Measurements from ENCODE around the gene RCHY1.
"Not testable (repeated sequence)": the region's sequence is repeated elsewhere in the genome, so short reads cannot be mapped to it uniquely, and the experiment has no call there.

The RCHY1 gene

DNA sequence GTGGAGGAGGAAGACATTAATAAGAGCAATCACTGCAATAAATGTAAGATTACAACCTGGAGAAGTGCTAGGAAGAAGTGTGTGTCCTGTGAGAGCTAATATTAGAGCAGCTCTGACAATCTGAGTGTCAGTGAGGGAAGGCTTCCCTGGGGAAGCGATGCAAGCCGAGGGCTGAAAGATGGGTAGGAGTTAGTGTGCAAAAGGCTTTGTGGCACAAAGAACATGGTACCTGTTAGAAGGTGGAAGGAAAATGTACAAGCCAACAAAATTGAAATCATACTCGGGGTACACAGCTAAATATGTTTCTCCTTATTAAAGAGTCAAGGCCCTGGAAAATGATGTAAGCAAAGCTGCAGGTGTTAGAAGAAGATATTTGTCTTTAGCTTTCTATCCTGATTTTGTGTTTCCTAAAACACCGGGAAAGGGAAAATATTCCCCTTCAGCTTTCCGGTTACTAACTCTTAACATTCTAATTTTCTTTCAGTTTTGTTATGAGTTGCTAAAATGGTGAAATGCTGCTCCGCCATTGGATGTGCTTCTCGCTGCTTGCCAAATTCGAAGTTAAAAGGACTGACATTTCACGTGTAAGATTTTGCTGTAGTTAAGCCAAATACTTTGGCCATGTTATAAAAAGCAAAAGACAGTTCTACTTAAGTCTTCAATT, 878 bp upstream of the RCHY1 start:
- DNase-seq: no peak

DNA sequence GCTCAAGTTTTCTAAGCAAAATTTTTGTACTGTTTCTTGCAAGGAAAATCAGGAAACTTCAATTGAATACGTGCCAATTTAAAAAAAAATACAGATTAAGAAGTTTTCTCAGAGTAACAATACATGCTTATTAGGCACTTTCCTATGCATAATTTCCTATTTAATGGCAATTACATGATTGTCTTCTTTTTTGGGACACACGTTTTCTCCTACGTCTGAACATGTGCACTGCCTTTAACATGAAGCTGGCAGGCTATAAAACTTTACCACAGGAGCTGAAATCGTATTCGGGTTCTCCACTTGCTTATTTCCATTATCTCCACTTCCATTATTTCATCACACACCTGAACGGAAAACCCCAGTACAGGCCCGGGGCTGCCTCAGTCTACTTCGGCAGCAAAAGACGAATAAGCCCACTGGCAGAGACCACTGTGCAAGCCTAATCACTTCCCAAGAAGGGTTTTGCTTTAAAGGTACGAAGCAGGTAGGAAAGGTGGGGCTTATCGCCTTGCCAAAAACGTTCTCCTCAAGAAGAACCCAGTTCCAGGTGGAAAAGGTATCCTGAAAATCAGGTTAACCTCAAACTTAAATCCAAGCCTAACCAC, 575 bp downstream of the RCHY1 start:
- DNase-seq: no peak

- peak; percentile 70 for DNase-seq
Observed at GRCh38 chr4:75512386-75513211, 1.6 kb downstream of the RCHY1 start.

DNA sequence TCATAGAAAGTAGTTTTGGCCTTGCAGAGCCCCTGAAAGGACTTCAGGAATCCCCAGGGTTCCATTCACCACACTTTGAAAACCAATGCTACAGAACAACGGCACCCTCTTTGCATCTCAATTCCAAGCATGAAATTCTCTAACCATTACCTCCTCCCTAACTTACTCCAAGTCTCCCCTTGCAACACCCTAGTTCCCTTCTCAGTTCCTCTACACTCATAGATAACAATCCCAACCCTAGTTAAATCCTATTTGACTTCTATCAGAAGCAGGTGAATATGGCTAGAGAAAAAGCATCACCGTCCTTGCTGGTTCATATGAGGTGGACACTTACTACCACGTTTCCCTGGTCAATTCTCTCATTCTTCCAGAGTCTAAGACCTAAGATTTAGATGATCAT, 2.4 kb downstream of the RCHY1 start:
- no peak for DNase-seq

DNA sequence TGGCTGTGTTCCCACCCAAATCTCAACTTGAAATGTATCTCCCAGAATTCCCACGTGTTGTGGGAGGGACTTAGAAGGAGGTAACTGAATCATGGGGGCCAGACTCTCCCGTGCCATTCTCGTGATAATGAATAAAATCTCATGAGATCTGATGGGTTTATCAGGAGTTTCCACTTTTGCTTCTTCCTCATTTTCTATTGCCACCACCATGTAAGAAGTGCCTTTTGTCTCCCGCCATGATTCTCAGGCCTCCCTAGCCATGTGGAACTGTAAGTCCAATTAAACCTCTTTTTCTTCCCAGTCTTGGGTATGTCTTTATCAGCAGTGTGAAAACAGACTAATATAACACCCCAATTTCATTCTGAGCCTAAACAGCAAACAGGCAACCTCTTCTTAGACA, 4.6 kb downstream of the RCHY1 start:
- DNase-seq: not testable (repeated sequence)

DNA sequence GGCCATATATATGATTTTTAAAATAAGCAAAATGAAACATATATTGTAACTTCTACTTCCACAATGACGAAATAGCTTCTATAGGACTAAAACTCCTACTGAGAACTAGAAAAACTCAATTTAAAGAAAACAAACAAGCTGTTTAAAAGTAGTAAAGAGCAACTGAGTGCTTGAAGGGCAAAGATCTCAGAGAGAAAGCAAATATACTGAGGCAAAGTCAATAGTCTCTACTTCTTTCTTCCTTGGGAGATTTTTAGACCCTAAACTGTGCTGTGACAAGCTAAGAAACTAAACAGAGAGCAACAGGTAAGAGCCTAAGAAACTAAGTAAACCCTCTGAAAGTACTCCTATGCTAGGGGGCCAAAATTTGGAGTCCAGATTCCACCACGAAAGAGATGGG, 8.6 kb downstream of the RCHY1 start:
- no peak for DNase-seq

DNA sequence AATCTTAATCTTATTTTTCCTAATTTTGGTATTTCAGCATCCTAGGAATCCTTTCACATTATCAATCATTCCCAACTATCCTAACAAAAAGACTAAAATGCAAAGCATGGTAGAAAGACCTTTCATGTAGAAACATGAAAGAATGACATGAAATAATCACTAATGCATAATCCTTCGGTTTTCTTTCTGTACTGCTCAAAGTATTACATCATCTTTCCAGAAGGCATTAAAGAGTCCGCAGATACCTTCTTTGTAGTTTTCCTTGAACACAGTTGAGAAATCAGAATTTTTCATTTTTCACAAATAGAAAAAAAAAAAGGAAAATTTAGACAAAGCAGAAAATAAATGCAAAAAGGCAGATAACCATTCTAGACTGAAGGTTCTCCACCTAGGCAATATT, 11.5 kb downstream of the RCHY1 start:
- no peak for DNase-seq

GRCh38 chr4:75499900-75500299, 14.3 kb downstream of the RCHY1 start:
- DNase-seq: no peak

DNA sequence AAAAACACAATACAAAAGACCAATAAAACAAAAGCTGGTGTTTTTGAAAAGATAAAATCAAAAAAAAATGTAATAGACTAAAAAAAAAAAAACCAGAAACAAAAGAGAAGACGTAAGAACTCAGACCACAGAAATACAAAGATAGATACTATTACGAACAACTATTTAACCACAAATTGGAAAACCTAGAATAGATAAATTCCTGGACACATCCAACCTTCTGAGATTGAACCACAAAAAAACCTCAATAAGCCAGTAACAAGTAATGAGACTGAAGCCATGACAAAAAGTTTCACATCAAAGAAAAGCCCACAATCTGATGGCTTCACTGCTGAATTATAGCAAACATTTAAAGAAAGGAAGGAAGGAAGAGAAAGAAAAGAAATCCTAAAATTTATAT, 16.2 kb downstream of the RCHY1 start:
- DNase-seq: no peak

DNA sequence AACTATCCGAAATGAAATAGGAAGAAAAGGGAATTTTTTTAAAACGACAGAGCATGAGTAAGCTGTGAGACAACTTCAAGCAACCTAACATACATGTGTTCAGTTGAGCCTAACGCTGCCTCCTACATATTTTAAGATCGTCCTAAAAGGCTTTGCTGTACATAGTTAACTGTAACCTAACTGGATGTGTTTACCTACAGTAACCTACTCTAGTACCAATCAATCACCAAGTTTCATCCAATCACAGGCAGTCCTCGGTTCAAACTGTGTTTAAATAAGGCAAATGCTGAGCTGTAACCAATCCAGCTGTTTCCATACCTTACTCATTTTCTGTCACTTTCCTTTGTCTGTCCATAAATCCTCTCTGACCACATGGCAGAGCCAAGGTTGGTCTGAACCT, 17.1 kb downstream of the RCHY1 start:
- DNase-seq: no peak

DNA sequence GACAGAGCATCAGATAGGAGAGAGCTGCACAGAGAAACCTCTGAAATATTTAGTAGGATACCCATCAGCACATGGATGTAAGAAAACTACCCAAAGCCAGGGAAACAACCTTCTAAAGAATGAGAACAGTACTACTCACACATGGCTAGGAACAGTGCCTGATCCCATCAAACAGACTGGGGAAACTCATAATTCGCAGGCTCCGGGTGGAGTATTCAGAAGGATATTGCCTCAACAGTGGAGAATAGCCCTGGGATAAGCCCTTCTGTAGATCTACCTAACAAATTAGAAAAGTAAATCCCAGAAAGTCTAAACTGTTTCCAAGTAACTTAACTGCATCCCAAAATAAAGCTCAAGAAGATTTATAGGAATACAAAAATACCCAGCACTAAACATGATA, 17.8 kb downstream of the RCHY1 start:
- no peak for DNase-seq

DNA sequence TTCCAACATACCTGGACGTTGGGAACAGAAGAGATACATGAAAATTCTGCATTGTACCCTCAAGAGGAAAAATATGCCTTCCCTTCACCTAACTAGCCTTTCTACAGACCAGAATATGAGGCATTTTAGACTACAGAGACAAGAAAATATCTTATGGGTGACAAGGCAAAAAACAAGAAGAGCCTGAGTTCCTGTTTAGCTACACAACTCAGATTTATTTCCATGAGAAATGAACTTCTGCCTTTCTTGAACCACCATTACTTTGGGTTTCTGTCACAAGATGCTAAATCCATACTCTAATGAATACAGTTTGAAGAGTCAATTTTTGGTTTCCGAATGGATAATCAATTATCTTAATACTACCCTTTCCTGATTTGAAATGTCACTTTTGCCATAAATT, 18.7 kb downstream of the RCHY1 start:
- no peak for DNase-seq

GRCh38 chr4:75494563-75494962, 19.6 kb downstream of the RCHY1 start:
- no peak for DNase-seq

GRCh38 chr4:75490155-75490554, 24.0 kb downstream of the RCHY1 start:
- no peak for DNase-seq

DNA sequence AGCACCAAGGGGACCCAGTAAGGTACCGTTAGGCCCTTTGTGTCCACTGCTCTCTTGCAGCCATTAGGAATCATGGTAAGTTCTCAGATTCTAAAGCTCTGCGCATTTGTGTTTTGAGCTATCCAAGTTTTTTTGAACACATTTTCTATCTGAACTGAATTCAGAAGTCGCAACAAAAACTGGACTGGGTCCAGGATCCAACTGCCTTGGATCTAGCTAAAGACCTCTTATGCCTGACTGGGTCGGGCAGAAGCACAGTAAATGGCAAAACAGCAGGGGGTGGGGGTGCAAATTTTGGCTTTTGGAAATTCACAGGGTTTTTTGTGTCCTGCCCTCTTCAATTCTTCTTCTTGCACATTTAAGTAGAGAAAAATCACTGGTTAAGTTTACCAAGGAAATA, 30.0 kb downstream of the RCHY1 start:
- DNase-seq: no peak

DNA sequence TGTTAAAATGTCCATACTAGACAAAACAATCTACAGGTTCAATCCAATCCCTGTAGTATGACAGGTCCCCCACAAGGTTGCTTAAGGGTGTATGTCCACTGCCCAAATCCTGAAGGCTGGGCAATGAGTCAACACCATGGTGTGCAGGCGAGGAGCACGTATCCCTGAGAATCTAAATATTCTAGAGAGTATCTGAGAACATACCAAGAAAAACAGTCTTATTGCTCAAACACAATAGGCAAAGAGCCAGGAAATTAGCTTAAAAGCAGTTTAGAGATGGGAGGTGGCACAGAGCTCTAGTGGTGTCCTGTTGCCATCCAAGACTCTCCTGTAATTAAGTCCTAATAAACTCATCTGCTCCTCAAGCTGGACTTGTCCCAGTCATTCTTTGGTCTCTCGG, 37.0 kb downstream of the RCHY1 start:
- DNase-seq: no peak

DNA sequence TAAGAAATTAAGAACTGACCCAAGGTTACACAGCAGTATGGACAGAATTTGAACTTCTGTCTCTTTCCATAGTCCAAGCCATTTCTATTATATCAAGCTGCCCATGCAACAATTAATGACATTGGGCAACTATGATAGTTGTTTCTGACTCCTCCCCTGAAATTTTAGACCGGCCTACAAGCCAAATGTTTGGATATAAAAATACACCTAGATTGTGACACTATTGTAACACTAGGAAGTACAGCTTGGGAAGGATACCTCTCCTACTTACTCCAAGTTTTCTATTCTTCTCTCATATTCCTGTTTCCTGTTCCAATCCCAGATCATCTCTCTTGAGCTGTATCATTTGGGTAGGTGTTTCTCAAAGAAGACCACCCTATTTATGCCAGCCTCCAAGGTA, 43.5 kb downstream of the RCHY1 start:
- DNase-seq: no peak

DNA sequence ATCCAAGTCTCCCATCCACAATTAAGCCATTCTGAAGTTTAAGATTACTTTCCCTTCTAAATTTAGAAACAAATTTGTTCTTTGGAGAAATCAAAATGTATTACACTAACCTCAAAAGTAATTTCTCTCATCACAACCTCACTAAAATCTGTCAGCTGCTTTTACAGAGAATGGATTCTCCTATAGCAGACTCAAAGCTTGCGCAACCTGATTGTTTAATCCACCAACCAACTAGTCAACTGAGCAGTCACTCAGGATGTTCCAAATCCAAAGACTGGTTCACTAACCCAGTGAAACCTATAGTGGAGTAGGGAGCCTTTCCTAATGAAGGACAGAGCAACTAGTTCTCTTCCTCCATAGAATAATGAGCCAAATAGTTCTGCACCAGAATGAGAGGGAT, 44.3 kb downstream of the RCHY1 start:
- no peak for DNase-seq

DNA sequence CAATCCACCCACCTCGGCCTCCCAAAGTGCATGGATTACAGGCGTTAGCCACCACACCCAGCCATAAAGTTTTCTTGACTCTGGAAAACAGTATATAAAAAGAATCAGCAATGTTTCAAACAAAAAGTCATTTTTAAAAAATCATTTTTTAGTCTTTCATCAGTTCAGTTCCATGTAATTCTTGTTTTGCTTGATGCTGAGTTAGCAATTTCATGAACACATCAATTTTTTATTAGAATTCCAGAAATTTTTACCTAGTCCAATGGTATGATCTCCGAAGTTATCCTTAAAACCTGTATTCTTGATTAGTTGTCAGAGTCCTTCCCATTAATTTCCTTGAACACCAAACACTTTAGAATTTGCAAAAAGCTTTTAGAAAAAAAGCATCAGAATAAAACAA, 56.8 kb downstream of the RCHY1 start:
- no peak for DNase-seq

- no peak for DNase-seq
Observed at GRCh38 chr4:75434105-75434504, 80.1 kb downstream of the RCHY1 start.

GRCh38 chr4:75432683-75433082, 81.5 kb downstream of the RCHY1 start:
- peak; percentile 69 for DNase-seq

DNA sequence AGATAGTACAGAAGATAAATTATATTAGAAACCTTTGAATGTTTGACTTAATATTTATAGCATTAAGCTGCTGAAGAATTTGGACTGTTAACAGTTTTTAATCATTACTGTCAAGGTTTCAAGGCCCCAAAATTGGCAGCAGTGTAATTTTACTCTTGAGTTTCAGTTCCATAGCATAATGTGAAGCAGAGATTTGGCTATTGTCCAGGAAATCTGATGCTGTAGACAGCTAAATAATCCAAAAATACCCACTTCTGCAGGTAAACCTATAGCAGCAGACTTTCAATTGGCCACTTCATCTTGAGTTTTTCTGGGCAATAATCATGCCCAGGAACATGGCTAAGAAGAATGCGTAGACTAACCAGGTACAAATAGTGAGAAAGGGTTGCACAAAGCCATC, 85.0 kb downstream of the RCHY1 start:
- no peak for DNase-seq
